Activated CD8-positive, alpha-beta memory T cell treated with anti-CD3 and anti-CD28 coated beads for 48 hours (primary cell): ENCODE results near the gene EMP2.
A peak's percentile ranks its signal among the peaks of the same experiment; 100 is the strongest.
"Not testable (repeated sequence)": the region's sequence is repeated elsewhere in the genome, so short reads cannot be mapped to it uniquely, and the experiment has no call there.

Experiments used
- DNase-seq, 3 experiments: peaks; one replicate each; pipeline ENCODE4 v3.0.0-alpha.2; 2020; ENCODE audit warnings: low read depth in 2 of 3, low spot score in 2 of 3

The EMP2 gene

DNA sequence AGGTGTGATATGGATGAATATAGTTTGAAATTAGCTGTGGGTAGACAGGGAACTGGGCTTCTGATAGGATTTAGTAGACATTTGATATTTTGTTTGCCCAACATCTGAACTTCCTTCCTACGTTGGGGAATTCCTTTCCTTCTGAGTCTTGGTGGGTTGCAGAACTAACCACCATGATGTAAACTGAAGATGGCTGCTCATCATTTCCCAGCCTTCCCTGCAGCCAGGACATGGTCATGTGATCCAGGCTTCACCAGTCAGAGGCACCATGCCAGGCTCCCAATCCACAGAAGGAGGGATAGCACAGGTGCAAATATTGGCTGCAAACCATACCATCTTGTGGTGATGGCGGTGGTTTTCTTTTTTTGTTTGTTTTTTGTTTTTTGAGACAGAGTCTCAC is 57.4 kb downstream of the EMP2 start:
- DNase-seq = no peak

DNA sequence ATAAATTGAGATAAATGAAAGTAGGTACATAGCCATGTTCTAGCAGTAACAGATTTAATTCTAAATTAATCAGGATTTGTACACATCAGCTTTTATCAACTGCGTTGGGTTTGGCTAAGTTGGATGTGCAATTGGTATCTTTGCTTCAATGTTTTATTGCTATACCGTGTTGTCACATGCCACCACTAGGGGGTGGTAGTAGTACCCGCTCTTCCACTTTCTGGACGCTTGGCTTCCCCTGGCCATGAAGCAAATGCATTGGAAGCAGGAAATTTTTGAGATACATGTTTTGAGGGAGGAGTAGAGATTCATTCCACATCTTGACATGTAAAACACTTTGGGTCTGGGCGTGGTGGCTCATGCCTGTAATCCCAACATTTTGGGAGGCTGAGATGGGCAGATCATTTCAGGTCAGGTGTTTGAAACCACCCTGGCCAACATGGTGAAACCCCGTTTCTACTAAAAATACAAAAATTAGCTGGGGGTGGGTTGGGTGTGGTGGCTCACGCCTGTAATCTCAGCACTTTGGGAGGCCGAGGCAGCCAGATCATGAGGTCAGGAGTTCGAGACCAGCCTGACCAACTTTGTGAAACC is 58.6 kb downstream of the EMP2 start:
- DNase-seq = no peak

DNA sequence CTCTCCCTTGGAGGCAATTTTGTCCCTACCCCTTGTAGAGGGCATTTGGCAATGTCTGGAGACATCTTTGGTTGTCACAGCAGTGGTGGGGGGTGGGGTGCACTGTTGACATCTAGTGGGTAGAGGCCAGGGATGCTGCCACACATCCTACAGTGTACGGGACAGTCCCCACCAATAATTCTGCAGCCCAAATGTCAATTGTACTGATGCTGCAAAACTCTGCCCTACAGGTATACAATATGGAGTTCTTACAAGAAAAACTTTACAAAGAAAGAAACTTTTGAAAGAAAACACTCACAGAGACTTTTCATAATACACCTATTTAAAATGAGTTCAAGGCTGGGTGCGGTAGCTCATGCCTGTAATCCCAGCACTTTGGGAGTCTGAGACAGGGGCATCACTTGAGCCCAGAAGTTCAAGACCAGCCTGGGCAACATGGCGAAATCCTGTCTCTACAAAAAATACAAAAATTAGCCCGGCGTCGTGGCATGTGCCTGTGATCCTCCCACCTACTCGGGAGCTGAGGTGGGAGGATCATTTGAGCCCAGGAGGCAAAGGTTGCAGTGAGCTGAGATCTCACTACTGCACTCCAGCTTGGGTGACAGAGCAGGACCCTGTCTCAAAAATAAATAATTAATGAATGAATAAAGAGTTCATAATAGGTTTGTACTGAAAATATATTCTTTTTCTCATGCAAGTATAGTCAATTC is 59.4 kb downstream of the EMP2 start:
- no peak for DNase-seq

DNA sequence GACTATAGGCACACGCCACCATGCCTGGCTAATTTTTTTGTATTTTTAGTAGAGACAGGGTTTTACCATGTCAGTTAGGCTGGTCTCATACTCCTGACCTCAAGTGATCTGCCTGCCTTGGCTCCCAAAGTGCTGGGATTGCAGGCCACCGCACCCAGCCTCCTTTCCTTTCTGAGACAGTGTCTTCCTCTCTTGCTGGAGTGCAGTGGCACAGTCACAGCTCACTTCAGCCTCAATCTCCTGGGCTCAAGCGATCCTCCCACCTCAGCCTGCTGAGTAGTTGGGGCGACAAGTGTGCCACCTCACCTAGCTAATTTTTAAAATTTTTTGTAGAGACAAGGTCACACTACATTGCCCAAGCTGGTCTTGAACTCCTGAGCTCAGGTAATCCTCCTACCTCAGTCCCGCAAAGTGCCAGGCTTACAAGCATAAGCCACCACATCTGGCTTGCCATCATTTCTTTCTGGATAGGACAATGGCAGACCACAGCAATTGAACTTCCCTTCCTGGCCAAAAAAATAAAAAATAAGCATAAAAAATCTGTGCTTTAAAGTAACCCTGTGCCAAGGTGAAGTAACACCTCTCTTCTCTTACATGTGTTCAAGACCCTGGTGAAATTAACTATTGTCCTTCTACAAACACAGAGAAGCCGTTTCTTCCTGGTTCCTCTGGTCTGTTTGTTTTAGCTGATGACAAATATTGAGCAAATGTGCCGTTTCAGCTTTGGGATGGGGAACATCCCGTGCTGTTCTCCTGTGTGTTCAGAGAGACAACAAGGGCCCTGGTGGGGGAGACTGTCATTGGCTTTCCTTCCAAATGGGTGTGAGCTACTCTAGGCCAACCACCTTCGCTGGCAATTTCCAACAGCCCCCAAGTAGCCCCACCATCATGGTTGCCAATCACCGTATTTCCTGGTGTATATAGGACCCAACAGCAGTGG is 60.2 kb downstream of the EMP2 start:
- no peak for DNase-seq

DNA sequence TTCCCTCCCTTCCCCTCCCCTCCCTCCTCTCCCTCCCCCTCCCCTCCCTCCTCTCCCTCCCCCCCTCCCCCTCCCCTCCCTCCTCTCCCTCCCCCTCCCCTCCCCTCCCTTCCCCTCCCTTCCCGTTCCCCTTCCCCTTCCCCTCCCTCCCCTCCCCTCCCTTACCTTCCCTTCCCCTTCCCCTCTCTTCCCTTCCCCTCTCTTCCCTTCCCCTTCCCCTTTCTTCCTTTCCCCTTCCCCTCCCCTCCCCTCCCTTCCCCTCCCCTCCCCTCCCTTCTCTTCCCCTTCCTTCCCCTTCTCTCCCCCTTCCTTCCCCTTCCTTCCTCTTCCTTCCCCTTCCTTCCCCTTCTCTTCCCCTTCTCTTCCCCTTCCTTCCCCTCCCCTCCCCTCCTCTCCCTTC is 61.1 kb downstream of the EMP2 start:
- DNase-seq = no peak

DNA sequence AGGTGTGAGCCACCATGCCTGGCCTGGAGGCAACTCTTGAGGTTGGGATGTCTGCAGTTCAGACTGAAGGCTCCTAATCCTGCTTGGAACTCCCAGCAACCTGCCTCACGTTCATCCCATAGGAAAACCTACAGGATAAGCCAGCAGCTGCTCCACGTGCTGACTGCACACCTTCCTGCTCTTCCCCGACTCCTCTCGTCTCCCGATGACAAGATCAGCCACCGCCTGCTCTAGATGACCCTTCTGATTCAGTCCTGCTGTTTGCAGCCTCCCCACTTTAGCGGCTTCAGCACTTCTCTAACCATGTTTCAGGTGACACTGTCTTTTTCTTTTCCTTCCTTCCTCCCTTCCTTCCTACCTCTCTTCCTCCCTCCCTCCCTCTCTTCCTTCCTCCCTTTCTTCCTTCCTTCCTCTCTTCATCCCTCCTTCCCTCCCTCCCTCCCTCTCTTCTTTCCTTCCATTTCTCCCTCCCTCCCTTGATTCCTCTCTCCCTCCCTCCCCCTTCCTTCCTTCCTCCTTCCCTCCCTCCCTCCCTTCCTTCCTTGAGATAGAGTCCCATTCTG is 61.8 kb downstream of the EMP2 start:
- DNase-seq = no peak

DNA sequence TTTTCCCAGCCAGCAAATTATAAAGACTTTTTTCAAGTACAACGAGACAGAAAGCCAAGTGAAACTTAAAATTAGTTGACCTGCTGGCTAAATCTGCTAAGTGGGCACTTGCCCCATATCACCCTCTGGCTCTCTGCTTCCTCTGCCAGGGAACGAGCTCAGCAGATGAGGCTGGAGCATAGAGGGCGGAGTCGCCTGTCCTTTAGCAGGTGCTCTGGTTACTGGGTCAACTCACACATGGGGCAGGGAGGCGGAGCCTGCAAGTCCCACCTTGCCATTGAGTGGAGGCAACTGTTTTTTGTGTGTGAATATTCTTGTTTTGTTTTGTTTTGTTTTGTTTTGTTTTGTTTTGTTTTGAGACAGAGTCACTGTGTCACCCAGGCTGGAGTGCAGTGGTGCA is 62.5 kb downstream of the EMP2 start:
- no peak for DNase-seq

DNA sequence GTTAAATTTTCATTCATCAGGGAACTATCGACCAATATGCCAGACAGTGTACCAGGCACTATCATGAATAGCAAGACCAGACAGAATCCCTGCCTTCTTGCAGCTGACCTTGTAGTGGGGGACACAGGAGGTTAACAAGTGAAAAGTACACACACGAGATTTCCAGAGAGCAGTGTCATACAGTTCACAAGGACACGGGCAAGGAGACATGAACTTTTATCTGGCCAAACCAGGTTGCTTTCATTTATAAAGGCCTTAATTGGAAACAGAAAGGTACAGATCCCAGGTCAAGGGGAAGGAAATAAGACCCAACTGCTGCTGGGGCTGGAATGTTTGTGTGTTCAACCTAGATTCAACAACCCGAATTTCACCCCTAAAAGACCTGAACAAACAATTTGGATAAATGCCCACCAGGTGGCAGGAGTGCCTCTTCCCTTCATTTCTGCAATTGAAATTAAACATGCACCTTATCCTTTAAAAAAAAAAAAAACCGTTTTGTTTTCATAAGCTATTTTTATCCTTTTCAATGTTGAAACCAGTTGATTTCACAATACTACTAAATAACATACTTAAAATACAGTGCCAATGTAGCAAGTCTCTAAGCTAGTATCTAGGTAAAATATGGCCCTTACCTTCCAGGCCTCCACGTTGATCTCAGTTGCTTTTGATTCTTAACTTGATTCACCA is 65.9 kb downstream of the EMP2 start:
- no peak for DNase-seq

DNA sequence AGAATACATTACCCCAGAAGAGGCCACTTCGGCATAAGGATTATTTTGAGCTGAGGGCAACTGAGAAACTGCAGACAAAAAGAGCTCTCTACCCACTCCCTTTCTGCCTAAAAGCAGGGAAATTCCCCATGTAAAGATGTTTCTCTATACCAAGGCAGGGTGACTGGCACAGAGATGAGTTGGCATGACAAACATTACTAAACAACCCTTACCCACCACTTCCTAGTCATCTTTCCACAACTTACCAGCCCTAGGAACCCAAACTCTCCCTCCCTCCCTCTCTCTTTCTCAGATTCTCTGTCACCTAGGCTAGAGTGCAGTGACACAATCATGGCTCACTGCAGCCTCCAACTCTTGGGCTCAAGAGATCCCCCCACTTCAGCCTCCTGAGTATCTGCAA is 68.6 kb downstream of the EMP2 start:
- DNase-seq = no peak

DNA sequence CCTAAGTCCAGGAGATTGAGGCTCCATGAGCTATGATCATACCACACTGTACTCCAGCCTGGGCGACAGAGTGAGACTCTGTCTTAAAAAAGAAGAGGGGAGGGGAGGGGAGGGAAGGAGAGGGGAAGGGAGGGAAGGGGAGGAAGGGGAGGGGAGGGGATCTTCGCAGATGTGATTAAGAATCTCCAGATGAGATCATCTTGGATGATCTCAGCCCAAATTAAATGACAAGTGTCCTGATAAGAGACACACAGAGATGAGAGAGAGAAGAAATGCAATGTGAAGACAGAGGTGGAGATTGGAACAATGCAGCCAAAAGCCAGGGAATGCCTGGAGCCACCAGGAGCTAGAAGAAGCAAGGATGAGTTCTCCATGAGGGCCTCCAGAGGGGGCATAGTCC is 70.1 kb downstream of the EMP2 start:
- no peak for DNase-seq

DNA sequence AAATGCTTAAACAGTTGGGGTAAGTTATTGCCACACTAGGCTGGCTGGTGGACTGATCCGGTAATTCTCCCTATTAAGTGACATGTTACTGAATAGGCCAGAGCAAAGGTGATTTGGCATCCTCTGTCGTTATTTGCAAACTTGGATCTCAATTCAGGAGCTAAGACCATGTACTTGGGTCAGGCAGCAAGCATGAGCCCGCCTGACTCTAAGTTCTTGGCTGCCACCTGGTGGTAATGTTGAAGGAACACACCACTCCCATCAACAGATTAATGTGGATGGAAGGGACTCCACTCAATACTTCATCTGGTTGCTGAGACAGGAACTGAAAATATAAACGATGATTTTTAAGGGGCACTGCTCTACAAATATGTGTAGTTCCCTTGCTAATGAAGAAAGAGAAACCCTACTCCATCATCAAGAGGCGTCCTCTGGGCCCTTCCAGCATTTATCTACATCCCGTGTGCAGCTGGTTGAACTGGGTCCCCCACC is 70.8 kb downstream of the EMP2 start:
- peak in 2 of 3 experiments; percentile 9 to 30 for DNase-seq

DNA sequence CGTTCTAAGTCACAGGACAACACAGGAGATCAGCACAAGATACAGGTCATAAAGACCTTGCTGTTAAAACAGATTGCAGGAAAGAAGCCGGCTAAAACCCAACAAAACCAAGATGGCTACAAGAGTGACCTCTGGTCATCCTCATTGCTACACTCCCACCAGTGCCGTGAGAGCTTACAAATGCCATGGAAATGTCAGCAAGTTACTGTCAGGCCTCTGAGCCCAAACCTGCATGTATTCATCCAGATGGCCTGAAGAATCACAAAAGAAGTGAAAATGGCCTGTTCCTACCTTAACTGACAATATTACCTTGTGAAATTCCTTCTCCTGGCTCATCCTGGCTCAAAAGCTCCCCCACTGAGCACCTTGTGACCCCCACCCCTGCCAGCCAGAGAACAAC is 75.1 kb downstream of the EMP2 start:
- not testable (repeated sequence) for DNase-seq

DNA sequence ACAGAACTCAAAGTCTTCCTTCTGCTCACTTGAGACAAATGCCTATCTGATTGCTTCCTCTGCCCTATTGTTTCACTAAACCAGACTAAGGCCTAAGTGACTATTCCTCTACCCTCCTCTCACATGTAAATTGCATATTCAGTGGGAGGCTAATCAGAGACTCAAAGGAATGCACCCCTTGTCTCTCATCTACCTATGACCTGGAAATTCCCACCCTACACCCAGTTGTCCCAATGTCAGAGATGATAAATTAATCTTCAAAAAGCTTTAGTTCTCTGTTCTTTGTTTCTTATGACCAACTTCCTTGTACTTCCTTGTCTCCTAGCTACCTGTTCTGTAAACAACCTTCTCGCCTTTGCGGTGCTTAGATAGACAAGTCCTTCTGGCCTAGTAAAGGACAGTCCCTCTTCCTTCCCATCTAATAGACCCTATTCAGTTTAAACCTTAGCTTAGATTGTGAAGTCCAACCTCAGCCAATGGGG is 76.0 kb downstream of the EMP2 start:
- DNase-seq = no peak

DNA sequence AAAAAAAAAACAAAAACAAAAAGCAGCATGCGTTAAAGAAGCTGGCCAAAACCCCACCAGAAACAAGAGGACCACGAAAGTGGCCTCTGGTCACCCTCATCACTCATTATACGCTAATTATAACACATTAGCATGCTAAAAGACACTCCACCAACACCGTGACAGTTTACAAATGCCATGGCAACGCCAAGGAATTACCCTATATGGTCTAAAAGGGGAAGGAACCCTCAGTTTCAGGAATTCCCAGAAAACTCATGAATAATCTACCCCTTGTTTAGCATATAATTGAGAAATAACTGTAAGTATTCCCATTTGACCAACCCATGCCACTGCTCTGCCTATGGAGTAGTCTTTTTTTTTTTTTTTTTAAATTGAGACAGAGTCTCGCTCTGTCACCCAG is 77.6 kb downstream of the EMP2 start:
- DNase-seq = no peak

DNA sequence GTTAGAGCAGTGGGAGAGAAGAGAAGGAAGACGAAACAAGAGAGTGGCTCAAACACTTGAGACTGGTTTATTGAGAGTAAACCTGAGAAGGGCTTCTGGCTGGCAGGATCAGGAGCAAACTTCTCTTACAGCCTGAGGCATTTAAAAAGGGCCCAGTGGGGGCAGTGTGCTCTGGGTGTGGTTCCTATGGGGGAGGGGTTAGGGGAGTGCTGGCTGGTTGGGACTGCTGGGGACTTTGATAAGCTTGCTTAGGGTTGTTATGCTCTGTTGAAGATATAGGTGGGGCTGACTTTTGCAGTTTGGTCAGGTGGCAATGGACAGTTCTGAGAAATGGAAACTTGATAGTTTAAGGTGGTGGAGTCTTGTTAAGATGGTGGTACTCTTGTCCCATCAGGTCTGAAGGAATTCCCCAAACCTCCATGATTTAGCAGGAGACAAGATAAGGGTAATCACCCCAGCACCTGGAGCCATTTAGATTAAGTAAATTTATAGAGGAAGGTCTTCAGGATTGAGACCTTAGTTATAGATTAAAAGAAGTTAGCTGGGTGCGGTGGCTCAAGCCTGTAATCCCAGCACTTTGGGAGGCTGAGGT is 79.3 kb downstream of the EMP2 start:
- DNase-seq = no peak

DNA sequence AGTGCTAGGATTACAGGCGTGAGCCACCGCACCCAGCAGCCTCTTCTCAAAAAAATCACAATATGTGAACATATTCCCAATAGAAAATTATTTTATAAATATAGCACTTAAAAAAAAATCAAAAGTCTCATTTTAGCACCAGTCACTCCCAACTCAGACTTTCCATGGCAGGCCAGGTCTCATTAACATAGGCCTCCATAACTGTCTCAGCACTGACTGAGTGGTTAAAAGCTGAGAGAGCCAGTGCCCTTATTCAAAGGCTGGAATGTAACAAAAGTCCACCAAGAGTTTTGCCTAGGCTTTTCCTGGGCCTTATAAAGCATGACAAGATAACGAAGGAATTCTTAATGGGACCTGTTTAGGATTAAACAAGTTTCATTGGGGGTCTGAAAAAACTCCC is 79.8 kb downstream of the EMP2 start:
- no peak for DNase-seq

DNA sequence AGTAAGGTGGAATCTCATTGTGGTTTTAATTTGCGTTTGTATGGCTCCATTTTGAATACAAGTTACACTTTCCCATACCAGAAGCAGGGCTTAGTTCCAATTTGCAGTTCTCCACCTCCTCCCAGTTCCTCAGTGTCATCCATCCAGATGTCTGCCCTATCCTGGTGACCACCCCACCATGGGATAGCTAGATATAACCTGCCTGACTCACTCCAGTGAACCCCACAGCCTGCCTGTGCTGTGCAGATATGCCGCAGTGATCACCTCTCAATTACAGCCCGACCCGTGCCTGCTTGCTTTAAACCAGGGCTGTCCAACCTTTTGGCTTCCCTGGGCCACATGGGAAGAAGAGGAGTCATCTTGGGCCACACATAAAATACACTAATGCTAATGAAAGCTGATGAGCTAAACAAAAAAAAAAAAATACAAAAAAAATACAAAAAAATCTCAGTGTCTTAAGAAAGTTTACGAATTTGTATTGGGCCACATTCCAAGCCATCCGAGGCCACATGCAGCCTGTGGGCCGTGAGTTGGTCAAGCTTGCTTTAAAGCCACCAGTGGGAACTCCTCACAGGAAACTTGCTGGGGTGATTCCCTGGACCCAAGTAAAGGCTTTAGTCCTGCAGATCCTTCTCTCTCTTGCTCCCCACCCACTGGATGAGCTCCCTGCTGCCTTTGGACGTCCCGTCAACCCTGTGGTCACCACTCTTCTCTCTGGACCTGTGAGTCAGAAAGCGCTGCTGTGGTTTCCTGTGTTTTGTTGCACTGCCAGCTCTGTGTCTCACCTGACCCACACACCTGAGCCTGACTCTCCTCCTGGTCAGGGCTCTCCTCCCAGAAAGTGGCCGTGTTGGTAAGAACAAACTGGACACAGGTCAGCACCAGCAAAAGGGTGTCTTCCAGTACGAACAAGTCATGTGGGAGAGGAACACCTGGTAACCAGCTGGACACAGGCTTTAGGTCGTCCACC is 83.0 kb downstream of the EMP2 start:
- no peak for DNase-seq

DNA sequence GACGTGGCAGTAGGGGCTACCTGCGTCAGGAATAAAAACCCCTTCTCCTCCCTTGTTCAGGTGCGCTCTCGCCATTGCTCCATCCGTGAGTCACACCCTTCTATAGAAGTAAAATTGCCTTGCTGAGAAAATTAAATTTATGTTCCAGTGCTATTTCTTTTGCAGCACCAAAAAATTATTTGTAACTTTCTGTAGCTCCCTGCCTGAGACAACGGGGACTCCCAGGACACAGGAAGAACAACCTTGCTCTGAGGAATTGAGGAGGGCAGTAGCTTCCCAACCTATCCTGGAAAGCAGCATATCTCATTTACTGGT is 85.4 kb downstream of the EMP2 start:
- no peak for DNase-seq

DNA sequence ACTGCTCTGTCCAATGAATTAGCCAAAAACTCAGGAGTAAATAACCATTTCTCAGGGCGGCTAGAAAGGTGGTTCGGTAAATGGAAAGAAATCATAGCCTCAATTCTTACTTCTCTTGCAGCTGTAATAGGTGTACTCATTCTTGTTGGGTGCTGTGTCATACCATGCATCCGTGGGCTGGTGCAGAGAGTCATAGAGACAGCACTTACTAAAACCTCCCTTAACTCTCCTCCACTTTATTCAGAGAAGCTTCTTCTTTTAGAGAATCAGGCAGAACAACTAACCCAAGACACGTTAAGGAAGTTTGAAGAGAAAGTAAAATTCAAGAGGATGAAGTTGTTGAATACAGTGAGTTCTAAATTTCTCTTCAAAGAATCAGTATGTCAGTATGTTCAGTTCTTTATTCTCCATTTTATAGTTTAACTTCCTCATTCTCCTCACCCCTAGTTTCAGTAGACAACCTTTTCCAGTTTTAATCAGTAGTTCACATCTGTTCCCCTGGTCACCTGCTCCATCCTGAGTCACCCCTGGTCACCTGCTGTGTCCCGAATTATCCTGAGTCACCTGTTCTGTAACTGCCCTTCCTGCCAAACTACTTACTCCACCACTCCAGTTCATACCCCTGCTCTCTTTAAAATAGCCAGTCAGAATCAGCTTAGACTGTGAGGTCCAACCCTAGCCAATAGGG is 85.9 kb downstream of the EMP2 start:
- DNase-seq = no peak
